H1 (cell line): ENCODE data around the gene TBC1D4. TPM values are rescaled to one million over a fixed set of nuclear protein-coding genes. Genes with fewer than 3 reads are reported as not detected.

ENCODE experiments used
- CREB1 ChIP-seq: IDR thresholded peaks from 2 replicates; pipeline ENCODE4 v1.6.1; 2012; ENCODE audit warnings: inconsistent platforms
- EP300 ChIP-seq, 2 experiments: IDR thresholded peaks; 1 replicate in 1 of 2; 2 replicates in 1 of 2; pipeline ENCODE4 v1.6.1; 2011 to 2012; ENCODE audit warnings: low read depth in 2 of 2, low read length in 2 of 2, mild to moderate bottlenecking in 2 of 2, borderline replicate concordance in 1 of 2, inconsistent platforms in 1 of 2, moderate library complexity in 1 of 2
- KDM5A ChIP-seq: fragments of 200-600 bp; IDR thresholded peaks from 2 replicates; pipeline ENCODE4 v1.7.1; 2012; ENCODE audit warnings: mild to moderate bottlenecking, low read length, inconsistent platforms, mixed read lengths
- MAFK ChIP-seq: IDR thresholded peaks from 2 replicates; pipeline ENCODE4 v1.6.1; 2012; ENCODE audit warnings: low read depth, mild to moderate bottlenecking, improper control_type of control experiment, low read length
- NRF1 ChIP-seq: IDR thresholded peaks from 2 replicates; pipeline ENCODE4 v1.6.1; 2011; ENCODE audit warnings: mild to moderate bottlenecking, low read depth, low read length, improper control_type of control experiment
- PHF8 ChIP-seq: fragments of 200-600 bp; sonication (generic); conservative IDR thresholded peaks from 2 replicates; pipeline ENCODE4 v1.7.1; 2012; ENCODE audit warnings: low read depth, mild to moderate bottlenecking, inconsistent platforms, low read length, moderate library complexity
- RBBP5 ChIP-seq: IDR thresholded peaks from 2 replicates; pipeline ENCODE4 v1.7.1; 2012; ENCODE audit warnings: low read depth, mild to moderate bottlenecking, inconsistent platforms, low read length, moderate library complexity, borderline replicate concordance
- SP1 ChIP-seq: IDR thresholded peaks from 2 replicates; pipeline ENCODE4 v1.6.1; 2011; ENCODE audit warnings: low read depth, low read length
- TAF1 ChIP-seq: IDR thresholded peaks from 2 replicates; pipeline ENCODE4 v1.6.1; 2011; ENCODE audit warnings: mild to moderate bottlenecking, low read depth, low read length
- ZNF274 ChIP-seq: IDR thresholded peaks from 2 replicates; pipeline ENCODE4 v1.7.0; 2012; ENCODE audit warnings: low read length, borderline replicate concordance; ENCODE audit errors: extremely low read depth
- polyA plus RNA-seq, 7 experiments: library from polyadenylated mRNA; depleted of rRNA in 3 of 7; stranded (reverse) in 5 of 7; unstranded in 2 of 7; fragments of >200 nt in 5 of 7; fragments of 200-250 nt in 2 of 7; gene quantifications; 1 replicate in 5 of 7; 2 replicates in 1 of 7; 4 replicates in 1 of 7; pipeline versions ENCODE4 v1.2.1 to v1.2.3, GENCODE V29; 2011 to 2013; ENCODE audit warnings: missing spikeins in 2 of 7, mixed read lengths in 2 of 7
- total RNA-seq: library from RNA; stranded (reverse); fragmentation: NEBNext Ultra II Directional; extraction: Animal tissue kit (Norgen Biotek cat#: 25700); gene quantifications from 2 replicates; pipeline ENCODE4 v1.2.1, GENCODE V29; 2021
- TF ChIP-seq, protein P1 (sequence below): fragments of 300-600 bp; sonication (generic); IDR thresholded peaks from 2 replicates; pipeline ENCODE4 v1.7.1; 2012; ENCODE audit warnings: low read length, moderate library complexity, mild to moderate bottlenecking, inconsistent platforms; ENCODE audit not compliant: insufficient replicate concordance

The TBC1D4 gene
- total and polyA plus RNA-seq, 2 of the 8 experiments (the other 6 are each of a cell fraction or from before 2014, with no cell fraction given) = 16.7 to 39.0 TPM

DNA sequence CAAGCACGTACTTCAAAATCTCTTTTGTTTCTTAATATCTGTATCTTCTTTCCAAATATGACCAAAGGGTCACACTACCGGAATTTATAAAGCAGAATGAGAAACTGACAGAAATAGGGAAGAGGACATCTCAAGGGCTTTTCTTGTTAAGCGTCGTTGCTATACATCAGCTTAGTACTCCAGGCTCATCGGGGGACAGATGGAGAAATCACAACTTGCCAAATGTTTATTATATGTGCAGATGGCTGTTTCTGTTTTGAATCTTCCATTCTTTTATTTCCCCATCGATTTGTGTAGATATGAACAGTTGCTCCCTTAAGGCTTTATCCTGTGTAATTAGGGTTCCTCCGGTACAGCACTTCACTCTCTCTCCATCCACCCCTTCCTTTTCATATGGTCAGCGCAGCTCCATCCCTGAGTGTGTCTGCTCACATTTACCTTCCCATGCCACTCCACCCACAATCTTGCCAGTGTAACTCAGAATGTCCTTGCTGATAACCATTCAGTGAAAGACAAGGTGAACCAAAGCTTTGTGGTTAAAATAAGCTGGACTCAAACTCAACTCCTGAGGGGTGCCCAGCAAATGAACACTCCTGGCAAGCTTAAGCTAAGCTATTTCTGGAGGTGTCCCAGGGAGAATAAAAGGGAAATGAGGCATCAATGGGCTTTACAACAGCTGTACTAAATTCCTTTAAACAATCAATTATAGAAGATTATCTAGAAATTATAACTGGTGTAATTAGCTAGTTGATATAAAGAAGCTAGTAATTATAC is 51.3 kb downstream of the TBC1D4 start (continued):
- TF ChIP-seq, protein P1, sequence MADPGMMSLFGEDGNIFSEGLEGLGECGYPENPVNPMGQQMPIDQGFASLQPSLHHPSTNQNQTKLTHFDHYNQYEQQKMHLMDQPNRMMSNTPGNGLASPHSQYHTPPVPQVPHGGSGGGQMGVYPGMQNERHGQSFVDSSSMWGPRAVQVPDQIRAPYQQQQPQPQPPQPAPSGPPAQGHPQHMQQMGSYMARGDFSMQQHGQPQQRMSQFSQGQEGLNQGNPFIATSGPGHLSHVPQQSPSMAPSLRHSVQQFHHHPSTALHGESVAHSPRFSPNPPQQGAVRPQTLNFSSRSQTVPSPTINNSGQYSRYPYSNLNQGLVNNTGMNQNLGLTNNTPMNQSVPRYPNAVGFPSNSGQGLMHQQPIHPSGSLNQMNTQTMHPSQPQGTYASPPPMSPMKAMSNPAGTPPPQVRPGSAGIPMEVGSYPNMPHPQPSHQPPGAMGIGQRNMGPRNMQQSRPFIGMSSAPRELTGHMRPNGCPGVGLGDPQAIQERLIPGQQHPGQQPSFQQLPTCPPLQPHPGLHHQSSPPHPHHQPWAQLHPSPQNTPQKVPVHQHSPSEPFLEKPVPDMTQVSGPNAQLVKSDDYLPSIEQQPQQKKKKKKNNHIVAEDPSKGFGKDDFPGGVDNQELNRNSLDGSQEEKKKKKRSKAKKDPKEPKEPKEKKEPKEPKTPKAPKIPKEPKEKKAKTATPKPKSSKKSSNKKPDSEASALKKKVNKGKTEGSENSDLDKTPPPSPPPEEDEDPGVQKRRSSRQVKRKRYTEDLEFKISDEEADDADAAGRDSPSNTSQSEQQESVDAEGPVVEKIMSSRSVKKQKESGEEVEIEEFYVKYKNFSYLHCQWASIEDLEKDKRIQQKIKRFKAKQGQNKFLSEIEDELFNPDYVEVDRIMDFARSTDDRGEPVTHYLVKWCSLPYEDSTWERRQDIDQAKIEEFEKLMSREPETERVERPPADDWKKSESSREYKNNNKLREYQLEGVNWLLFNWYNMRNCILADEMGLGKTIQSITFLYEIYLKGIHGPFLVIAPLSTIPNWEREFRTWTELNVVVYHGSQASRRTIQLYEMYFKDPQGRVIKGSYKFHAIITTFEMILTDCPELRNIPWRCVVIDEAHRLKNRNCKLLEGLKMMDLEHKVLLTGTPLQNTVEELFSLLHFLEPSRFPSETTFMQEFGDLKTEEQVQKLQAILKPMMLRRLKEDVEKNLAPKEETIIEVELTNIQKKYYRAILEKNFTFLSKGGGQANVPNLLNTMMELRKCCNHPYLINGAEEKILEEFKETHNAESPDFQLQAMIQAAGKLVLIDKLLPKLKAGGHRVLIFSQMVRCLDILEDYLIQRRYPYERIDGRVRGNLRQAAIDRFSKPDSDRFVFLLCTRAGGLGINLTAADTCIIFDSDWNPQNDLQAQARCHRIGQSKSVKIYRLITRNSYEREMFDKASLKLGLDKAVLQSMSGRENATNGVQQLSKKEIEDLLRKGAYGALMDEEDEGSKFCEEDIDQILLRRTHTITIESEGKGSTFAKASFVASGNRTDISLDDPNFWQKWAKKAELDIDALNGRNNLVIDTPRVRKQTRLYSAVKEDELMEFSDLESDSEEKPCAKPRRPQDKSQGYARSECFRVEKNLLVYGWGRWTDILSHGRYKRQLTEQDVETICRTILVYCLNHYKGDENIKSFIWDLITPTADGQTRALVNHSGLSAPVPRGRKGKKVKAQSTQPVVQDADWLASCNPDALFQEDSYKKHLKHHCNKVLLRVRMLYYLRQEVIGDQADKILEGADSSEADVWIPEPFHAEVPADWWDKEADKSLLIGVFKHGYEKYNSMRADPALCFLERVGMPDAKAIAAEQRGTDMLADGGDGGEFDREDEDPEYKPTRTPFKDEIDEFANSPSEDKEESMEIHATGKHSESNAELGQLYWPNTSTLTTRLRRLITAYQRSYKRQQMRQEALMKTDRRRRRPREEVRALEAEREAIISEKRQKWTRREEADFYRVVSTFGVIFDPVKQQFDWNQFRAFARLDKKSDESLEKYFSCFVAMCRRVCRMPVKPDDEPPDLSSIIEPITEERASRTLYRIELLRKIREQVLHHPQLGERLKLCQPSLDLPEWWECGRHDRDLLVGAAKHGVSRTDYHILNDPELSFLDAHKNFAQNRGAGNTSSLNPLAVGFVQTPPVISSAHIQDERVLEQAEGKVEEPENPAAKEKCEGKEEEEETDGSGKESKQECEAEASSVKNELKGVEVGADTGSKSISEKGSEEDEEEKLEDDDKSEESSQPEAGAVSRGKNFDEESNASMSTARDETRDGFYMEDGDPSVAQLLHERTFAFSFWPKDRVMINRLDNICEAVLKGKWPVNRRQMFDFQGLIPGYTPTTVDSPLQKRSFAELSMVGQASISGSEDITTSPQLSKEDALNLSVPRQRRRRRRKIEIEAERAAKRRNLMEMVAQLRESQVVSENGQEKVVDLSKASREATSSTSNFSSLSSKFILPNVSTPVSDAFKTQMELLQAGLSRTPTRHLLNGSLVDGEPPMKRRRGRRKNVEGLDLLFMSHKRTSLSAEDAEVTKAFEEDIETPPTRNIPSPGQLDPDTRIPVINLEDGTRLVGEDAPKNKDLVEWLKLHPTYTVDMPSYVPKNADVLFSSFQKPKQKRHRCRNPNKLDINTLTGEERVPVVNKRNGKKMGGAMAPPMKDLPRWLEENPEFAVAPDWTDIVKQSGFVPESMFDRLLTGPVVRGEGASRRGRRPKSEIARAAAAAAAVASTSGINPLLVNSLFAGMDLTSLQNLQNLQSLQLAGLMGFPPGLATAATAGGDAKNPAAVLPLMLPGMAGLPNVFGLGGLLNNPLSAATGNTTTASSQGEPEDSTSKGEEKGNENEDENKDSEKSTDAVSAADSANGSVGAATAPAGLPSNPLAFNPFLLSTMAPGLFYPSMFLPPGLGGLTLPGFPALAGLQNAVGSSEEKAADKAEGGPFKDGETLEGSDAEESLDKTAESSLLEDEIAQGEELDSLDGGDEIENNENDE = no peak
- no peak for TF ChIP-seq ZNF274
- no peak for TF ChIP-seq KDM5A
- TF ChIP-seq NRF1 = no peak
- no peak for TF ChIP-seq MAFK
- TF ChIP-seq TAF1 = no peak
- TF ChIP-seq EP300 (IDR thresholded peaks at IDR 0.05; ENCODE audit: borderline replicate concordance in 1 of 2, low read depth in 2 of 2, low read length in 2 of 2) = no peak
- TF ChIP-seq RBBP5 = no peak
- TF ChIP-seq SP1 = no peak
- TF ChIP-seq PHF8 = no peak
- TF ChIP-seq CREB1 = no peak
